Neural progenitor cell (in vitro differentiated cells): ENCODE data around the gene GSTT2. TPM values are rescaled to one million over a fixed set of nuclear protein-coding genes. Genes with fewer than 3 reads are reported as not detected.

Experiments
- DNase-seq: peaks from one replicate; pipeline ENCODE4 v3.0.0-alpha.2; 2016; ENCODE audit warnings: low spot score
- H2AFZ ChIP-seq: fragments of 200-600 bp; sonication (generic); replicated peaks from 2 replicates; pipeline ENCODE4 v1.6.1; 2016; ENCODE audit warnings: antibody characterized with exemption
- H3F3A ChIP-seq: fragments of 200-600 bp; sonication (generic); 2 replicates; pipeline ENCODE4 v1.6.1; 2016; ENCODE audit warnings: antibody characterized with exemption, low read depth
- H3K27ac ChIP-seq: fragments of 200-600 bp; sonication (generic); 2 replicates; pipeline ENCODE4 v1.5.1; 2016; ENCODE audit warnings: mild to moderate bottlenecking
- H3K27me3 ChIP-seq: fragments of 200-600 bp; sonication (generic); 2 replicates; pipeline ENCODE4 v1.6.1; 2016; ENCODE audit warnings: mild to moderate bottlenecking, moderate library complexity
- H3K36me3 ChIP-seq: fragments of 200-600 bp; sonication (generic); 2 replicates; pipeline ENCODE4 v1.5.1; 2016
- H3K4me1 ChIP-seq: fragments of 200-600 bp; sonication (generic); 2 replicates; pipeline ENCODE4 v1.6.1; 2016; ENCODE audit warnings: mixed run types
- H3K4me2 ChIP-seq: fragments of 200-600 bp; sonication (generic); 2 replicates; pipeline ENCODE4 v1.6.1; 2016
- H3K4me3 ChIP-seq: fragments of 200-600 bp; sonication (generic); 2 replicates; pipeline ENCODE4 v1.5.1; 2016
- H3K79me2 ChIP-seq: fragments of 200-600 bp; sonication (generic); 2 replicates; pipeline ENCODE4 v1.6.1; 2016; ENCODE audit warnings: low read depth
- H3K9ac ChIP-seq: fragments of 200-600 bp; sonication (generic); 2 replicates; pipeline ENCODE4 v1.6.1; 2016
- H3K9me3 ChIP-seq: fragments of 200-600 bp; sonication (generic); 2 replicates; pipeline ENCODE4 v1.5.1; 2016; ENCODE audit warnings: low read depth
- H4K20me1 ChIP-seq: fragments of 200-600 bp; sonication (generic); 2 replicates; pipeline ENCODE4 v1.6.1; 2016; ENCODE audit warnings: low read depth
- H3K27ac Mint-ChIP-seq: 3 replicates; pipeline ENCODE4 v1.8.0; 2021; ENCODE audit warnings: mixed read lengths
- H3K27me3 Mint-ChIP-seq: 2 replicates; pipeline ENCODE4 v1.8.0; 2022; ENCODE audit warnings: low read depth, mild to moderate bottlenecking, inconsistent platforms, moderate library complexity, mixed read lengths; ENCODE audit not compliant: insufficient read depth
- H3K36me3 Mint-ChIP-seq: 3 replicates; pipeline ENCODE4 v1.8.0; 2021; ENCODE audit warnings: mixed read lengths
- H3K4me1 Mint-ChIP-seq: 3 replicates; pipeline ENCODE4 v1.8.0; 2021; ENCODE audit warnings: mixed read lengths
- H3K4me3 Mint-ChIP-seq: 3 replicates; pipeline ENCODE4 v1.8.0; 2021; ENCODE audit warnings: mild to moderate bottlenecking, moderate library complexity, mixed read lengths
- H3K9me3 Mint-ChIP-seq: 3 replicates; pipeline ENCODE4 v1.8.0; 2020; ENCODE audit warnings: mixed read lengths
- CTCF ChIP-seq: fragments of 200-600 bp; sonication (generic); IDR thresholded peaks from 2 replicates; pipeline ENCODE4 v1.5.1; 2017; ENCODE audit warnings: antibody characterized with exemption, mild to moderate bottlenecking
- EZH2 ChIP-seq: fragments of 200-600 bp; sonication (generic); IDR thresholded peaks from 2 replicates; pipeline ENCODE4 v1.6.1; 2017; ENCODE audit warnings: antibody characterized with exemption, mild to moderate bottlenecking, moderate library complexity
- EZH2phosphoT487 ChIP-seq: fragments of 200-600 bp; sonication (generic); IDR thresholded peaks from 2 replicates; pipeline ENCODE4 v1.6.1; 2017; ENCODE audit warnings: antibody characterized with exemption
- total RNA-seq: library from RNA; depleted of rRNA; stranded (reverse); fragments of >200 nt; gene quantifications from 2 replicates; pipeline ENCODE4 v1.2.3, GENCODE V29; 2015; ENCODE audit warnings: low replicate concordance

The GSTT2 gene
- total RNA-seq, 1 donor from 2014 or later, result not detected

- H2AFZ ChIP-seq, result no peak overlapping the region
- H3K4me1 Mint-ChIP-seq, result no peaks in the 10 kb centered on the region
- H3K27ac ChIP-seq, result no peak overlapping the region
- H3K27ac Mint-ChIP-seq, result no peak overlapping the region
- H3K36me3 Mint-ChIP-seq, result peaks cover 21% of the 10 kb centered on the region
- H3K4me1 ChIP-seq, result no peaks in the 10 kb centered on the region
- H3K36me3 ChIP-seq, result no peaks in the 10 kb centered on the region
- no peaks in the 10 kb centered on the region for H3K27me3 Mint-ChIP-seq
- H3K79me2 ChIP-seq, result peaks cover 89% of the 10 kb centered on the region
- H4K20me1 ChIP-seq, result peaks cover 10% of the 10 kb centered on the region
- H3K9ac ChIP-seq, result no peak overlapping the region
- H3F3A ChIP-seq, result no peaks in the 10 kb centered on the region
- no peaks in the 10 kb centered on the region for H3K27me3 ChIP-seq
- no peak overlapping the region for H3K4me3 ChIP-seq
- DNase-seq, result no peak
- no peak for TF ChIP-seq CTCF
- TF ChIP-seq EZH2phosphoT487, result no peak
- TF ChIP-seq EZH2, result no peak
- H3K9me3 ChIP-seq, result no peaks in the 10 kb centered on the region
- H3K4me2 ChIP-seq, result no peak overlapping the region
- H3K4me3 Mint-ChIP-seq, result no peak overlapping the region
- peaks cover 2% of the 10 kb centered on the region for H3K9me3 Mint-ChIP-seq
These were observed 41.4 kb downstream of the GSTT2 start for GRCh38 chr22:24021304-24021703.

- H3K27ac Mint-ChIP-seq, result no peak overlapping the region
- DNase-seq, result no peak
- Histone ChIP-seq H3K4me3 (no peak overlapping the region), H2AFZ (no peak overlapping the region), H3K4me1 (no peaks in the 10 kb centered on the region), H4K20me1 (peaks cover 10% of the 10 kb centered on the region), H3K36me3 (no peaks in the 10 kb centered on the region), H3F3A (no peaks in the 10 kb centered on the region), H3K27ac (no peak overlapping the region), H3K9ac (no peak overlapping the region), H3K4me2 (no peak overlapping the region), H3K9me3 (no peaks in the 10 kb centered on the region), H3K27me3 (no peaks in the 10 kb centered on the region), H3K79me2 (peaks cover 85% of the 10 kb centered on the region)
- no peak overlapping the region for H3K4me3 Mint-ChIP-seq
- H3K27me3 Mint-ChIP-seq, result no peaks in the 10 kb centered on the region
- H3K4me1 Mint-ChIP-seq, result no peaks in the 10 kb centered on the region
- H3K9me3 Mint-ChIP-seq, result peaks cover 2% of the 10 kb centered on the region
- H3K36me3 Mint-ChIP-seq, result peaks cover 13% of the 10 kb centered on the region
- TF ChIP-seq CTCF (no peak), EZH2phosphoT487 (no peak), EZH2 (no peak)
These were observed 43.4 kb downstream of the GSTT2 start for GRCh38 chr22:24023204-24023789.

- no peak overlapping the region for H3K4me3 ChIP-seq
- no peaks in the 10 kb centered on the region for H3F3A ChIP-seq
- H3K36me3 ChIP-seq, result no peaks in the 10 kb centered on the region
- Mint-ChIP-seq H3K9me3 (peaks cover 2% of the 10 kb centered on the region), H3K4me1 (no peaks in the 10 kb centered on the region), H3K27ac (no peak overlapping the region), H3K4me3 (no peak overlapping the region), H3K27me3 (no peaks in the 10 kb centered on the region), H3K36me3 (peaks cover 13% of the 10 kb centered on the region)
- peaks cover 13% of the 10 kb centered on the region for H4K20me1 ChIP-seq
- no peak overlapping the region for H3K4me2 ChIP-seq
- H3K9me3 ChIP-seq, result no peaks in the 10 kb centered on the region
- no peak overlapping the region for H2AFZ ChIP-seq
- H3K27ac ChIP-seq, result no peak overlapping the region
- peaks cover 80% of the 10 kb centered on the region for H3K79me2 ChIP-seq
- no peak for TF ChIP-seq CTCF
- no peak for TF ChIP-seq EZH2
- TF ChIP-seq EZH2phosphoT487, result no peak
- no peak for DNase-seq
- H3K4me1 ChIP-seq, result no peaks in the 10 kb centered on the region
- no peaks in the 10 kb centered on the region for H3K27me3 ChIP-seq
- H3K9ac ChIP-seq, result no peak overlapping the region
These were observed 44.4 kb downstream of the GSTT2 start for GRCh38 chr22:24024354-24024753.
